Upper lobe of right lung (tissue), 1 donor: ENCODE data around the gene MEFV. TPM values are rescaled to one million over a fixed set of nuclear protein-coding genes. Genes with fewer than 3 reads are reported as not detected.
A peak's percentile ranks its signal among the peaks of the same experiment; 100 is the strongest.

Experiments used
- ATAC-seq: fragments of 200-7000 bp; cut with Tn5 transposase; one replicate; pipeline ENCODE4 v1.9.1; 2020; ENCODE audit warnings: mild to moderate bottlenecking, moderate library complexity
- DNase-seq: peaks from one replicate; pipeline ENCODE4 v3.0.0-alpha.2; 2020
- H3K27ac ChIP-seq: fragments of 200-600 bp; one replicate; pipeline ENCODE4 v1.8.0; 2022
- H3K27me3 ChIP-seq: fragments of 200-600 bp; one replicate; pipeline ENCODE4 v1.8.0; 2022; ENCODE audit warnings: mild to moderate bottlenecking
- H3K36me3 ChIP-seq: fragments of 200-600 bp; one replicate; pipeline ENCODE4 v1.8.0; 2022
- H3K4me1 ChIP-seq: fragments of 200-600 bp; one replicate; pipeline ENCODE4 v1.8.0; 2022
- H3K4me3 ChIP-seq: fragments of 200-600 bp; one replicate; pipeline ENCODE4 v1.8.0; 2022; ENCODE audit warnings: mild to moderate bottlenecking
- H3K9me3 ChIP-seq: fragments of 200-600 bp; one replicate; pipeline ENCODE4 v1.8.0; 2022
- intact Hi-C: fragments of 100-400 bp; cut with DNase I; formaldehyde crosslinking; loops from one replicate; pipeline ENCODE4 v1.11.0; 2022
- total RNA-seq: library from RNA; stranded (reverse); fragmentation: NEBNext Ultra II Directional; extraction: Animal tissue kit (Norgen Biotek cat#: 25700); gene quantifications from one replicate; pipeline ENCODE4 v1.2.1, GENCODE V29; 2021
- TF ChIP-seq, protein P1 (sequence below): fragments of 200-600 bp; IDR thresholded peaks from one replicate; pipeline ENCODE4 v1.8.0; 2022; ENCODE audit warnings: antibody characterized with exemption
- donor health status: DM: no; HTN: yes; CAD: no; lungs with severe emphysema.

Gene MEFV
- total RNA-seq, 1 donor from 2014 or later, result 8.3 TPM

DNA sequence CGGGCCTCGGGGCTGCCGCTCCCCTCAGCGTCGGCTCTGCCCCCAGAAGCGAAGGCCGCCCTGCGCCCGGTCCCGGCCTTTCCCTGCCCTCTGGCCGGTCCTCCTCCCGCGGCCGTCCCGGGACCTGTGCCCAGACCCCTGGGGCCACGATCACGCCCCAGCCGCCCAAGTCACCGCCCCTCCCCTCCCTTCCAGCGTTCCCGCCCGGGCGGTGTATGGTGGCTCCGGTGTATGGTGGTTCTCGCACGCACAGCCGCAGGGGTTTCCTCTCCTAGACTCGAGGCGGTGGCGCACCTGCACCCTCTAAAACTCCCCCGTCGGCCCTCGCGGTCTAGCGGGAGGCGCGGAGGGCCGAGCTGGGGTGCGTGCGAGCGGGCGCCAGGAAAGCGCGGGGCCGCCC lies 38.8 kb upstream of the MEFV start:
- H3K9me3 ChIP-seq, result peaks cover 78% of the 10 kb centered on the region
- no peak for DNase-seq
- no peaks in the 10 kb centered on the region for H3K4me1 ChIP-seq
- no peak overlapping the region for H3K27ac ChIP-seq
- TF ChIP-seq, protein P1, sequence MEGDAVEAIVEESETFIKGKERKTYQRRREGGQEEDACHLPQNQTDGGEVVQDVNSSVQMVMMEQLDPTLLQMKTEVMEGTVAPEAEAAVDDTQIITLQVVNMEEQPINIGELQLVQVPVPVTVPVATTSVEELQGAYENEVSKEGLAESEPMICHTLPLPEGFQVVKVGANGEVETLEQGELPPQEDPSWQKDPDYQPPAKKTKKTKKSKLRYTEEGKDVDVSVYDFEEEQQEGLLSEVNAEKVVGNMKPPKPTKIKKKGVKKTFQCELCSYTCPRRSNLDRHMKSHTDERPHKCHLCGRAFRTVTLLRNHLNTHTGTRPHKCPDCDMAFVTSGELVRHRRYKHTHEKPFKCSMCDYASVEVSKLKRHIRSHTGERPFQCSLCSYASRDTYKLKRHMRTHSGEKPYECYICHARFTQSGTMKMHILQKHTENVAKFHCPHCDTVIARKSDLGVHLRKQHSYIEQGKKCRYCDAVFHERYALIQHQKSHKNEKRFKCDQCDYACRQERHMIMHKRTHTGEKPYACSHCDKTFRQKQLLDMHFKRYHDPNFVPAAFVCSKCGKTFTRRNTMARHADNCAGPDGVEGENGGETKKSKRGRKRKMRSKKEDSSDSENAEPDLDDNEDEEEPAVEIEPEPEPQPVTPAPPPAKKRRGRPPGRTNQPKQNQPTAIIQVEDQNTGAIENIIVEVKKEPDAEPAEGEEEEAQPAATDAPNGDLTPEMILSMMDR, result no peak
- intact Hi-C loops, result no loop called here
- no peak for ATAC-seq
- no peak overlapping the region for H3K4me3 ChIP-seq
- H3K36me3 ChIP-seq, result peaks cover 14% of the 10 kb centered on the region
- no peaks in the 10 kb centered on the region for H3K27me3 ChIP-seq

DNA sequence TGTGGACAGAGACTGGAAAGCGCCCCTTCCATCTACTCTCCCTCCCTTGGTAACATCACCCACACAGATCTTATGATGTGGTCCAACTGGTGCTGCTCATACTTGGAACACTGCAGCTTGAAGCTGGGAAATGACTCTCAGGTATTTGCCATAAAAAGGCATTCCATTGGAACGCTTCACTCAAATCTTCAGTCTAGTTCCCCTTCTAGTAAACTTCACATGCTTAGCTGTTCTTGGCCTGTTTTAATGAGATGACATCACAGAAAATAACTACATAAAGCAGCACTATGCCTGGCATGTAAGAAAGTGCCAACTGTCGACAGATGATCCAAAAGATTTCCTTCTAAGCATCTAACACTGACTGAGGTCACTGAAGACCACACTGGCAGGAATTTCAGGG lies 36.2 kb upstream of the MEFV start:
- Histone ChIP-seq H3K27ac (no peak overlapping the region), H3K9me3 (peaks cover 76% of the 10 kb centered on the region), H3K4me3 (no peak overlapping the region), H3K27me3 (no peaks in the 10 kb centered on the region), H3K4me1 (no peaks in the 10 kb centered on the region), H3K36me3 (peaks cover 37% of the 10 kb centered on the region)
- no peak for DNase-seq
- intact Hi-C loops, result no loop called here
- ATAC-seq, result no peak
- TF ChIP-seq, protein P1, result no peak

DNA sequence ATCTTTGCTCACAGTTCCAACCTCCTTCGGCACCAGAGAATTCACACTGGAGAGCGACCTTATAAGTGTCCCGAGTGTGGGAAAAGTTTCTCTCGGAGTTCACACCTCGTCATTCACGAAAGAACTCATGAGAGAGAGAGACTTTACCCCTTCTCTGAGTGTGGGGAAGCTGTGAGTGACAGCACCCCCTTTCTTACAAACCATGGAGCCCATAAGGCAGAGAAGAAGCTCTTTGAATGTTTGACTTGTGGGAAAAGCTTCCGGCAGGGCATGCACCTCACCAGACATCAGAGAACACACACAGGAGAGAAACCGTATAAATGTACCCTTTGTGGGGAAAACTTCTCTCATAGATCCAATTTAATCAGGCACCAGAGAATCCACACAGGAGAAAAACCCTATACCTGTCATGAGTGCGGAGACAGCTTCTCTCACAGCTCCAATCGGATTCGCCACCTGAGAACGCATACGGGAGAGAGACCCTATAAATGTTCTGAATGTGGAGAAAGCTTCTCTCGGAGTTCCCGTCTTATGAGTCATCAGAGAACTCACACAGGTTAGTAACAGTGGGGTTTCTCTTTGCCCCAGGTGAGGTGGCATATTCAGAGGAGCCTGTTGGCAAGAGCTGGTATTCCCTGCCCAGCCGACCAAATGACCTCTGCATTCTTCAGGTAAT lies 33.7 kb upstream of the MEFV start:
- Histone ChIP-seq H3K27ac (no peak overlapping the region), H3K9me3 (peaks cover 69% of the 10 kb centered on the region), H3K4me3 (no peak overlapping the region), H3K27me3 (no peaks in the 10 kb centered on the region), H3K4me1 (peaks cover 3% of the 10 kb centered on the region), H3K36me3 (peaks cover 55% of the 10 kb centered on the region)
- TF ChIP-seq, protein P1, result no peak
- ATAC-seq (no peak), DNase-seq (no peak)
- intact Hi-C loops, result no loop called here

DNA sequence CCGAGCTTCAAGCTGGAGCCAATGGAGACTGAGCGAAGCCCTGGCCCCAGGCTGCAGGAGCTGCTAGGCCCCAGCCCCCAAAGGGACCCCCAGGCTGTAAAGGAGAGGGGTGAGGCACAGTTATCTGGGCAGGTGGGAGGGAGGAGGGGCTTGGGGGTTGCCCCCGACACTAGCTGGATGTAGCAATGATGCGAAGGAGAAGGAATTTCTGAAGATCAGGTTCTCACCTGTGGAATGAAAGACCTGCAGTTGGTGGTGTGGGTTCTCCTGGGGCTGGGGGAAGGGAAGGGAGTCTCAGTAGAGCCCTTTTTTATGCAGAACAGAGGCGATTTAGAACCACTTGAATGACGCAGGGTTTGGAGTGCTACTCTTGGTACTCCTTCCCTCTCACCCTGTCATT lies 28.7 kb upstream of the MEFV start:
- H3K27ac ChIP-seq, result no peak overlapping the region
- DNase-seq (no peak), ATAC-seq (no peak)
- H3K27me3 ChIP-seq, result no peaks in the 10 kb centered on the region
- H3K9me3 ChIP-seq, result peaks cover 20% of the 10 kb centered on the region
- H3K4me3 ChIP-seq, result peak overlapping the region; percentile 86
- H3K4me1 ChIP-seq, result peaks cover 14% of the 10 kb centered on the region
- TF ChIP-seq, protein P1, result no peak
- H3K36me3 ChIP-seq, result peaks cover 39% of the 10 kb centered on the region
- intact Hi-C loops, result no loop called here

DNA sequence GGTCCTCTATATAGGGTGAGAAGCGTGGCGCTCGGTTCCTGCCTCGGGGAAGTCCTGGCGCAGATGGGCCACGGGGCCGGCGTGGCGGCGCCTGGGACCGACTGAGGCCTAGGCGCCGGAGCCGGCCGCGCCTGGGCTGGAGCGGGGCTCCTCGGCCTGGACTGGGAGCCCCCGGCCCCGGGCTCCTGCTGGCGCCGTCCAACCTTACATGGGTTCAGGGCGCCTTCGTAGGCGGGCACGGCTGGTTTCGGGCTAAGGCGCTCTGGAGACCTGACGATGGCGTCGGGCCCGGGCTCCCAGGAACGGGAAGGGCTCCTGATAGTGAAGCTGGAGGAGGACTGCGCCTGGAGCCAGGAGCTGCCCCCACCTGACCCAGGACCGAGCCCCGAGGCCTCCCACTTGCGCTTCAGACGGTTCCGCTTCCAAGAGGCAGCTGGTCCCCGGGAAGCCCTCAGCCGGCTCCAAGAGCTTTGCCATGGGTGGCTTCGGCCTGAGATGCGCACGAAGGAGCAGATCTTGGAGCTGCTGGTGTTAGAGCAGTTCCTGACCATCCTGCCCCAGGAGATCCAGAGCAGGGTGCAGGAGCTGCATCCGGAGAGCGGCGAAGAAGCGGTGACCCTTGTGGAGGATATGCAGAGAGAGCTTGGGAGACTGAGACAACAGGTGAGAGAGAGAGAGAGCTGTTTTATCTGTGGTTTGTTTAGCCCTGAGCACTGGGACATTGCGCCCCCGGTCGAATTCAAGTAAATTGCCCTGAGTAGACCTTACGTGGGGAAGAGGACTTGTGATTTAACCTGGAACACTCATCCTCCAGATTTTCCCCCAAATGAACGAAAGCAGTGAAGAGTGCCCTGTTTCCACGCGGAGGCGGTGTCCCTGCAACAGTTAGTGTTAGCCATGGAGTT lies 27.4 kb upstream of the MEFV start:
- peaks cover 26% of the 10 kb centered on the region for H3K36me3 ChIP-seq
- TF ChIP-seq, protein P1, result no peak
- H3K9me3 ChIP-seq, result peaks cover 7% of the 10 kb centered on the region
- no peaks in the 10 kb centered on the region for H3K27me3 ChIP-seq
- peak overlapping the region; percentile 100 for H3K27ac ChIP-seq
- peaks cover 14% of the 10 kb centered on the region for H3K4me1 ChIP-seq
- H3K4me3 ChIP-seq, result peak overlapping the region; percentile 86
- intact Hi-C loops, result no loop called here
- DNase-seq, result no peak
- no peak for ATAC-seq
